ENCODE data around the gene C19orf38. TPM values are rescaled to one million over a fixed set of nuclear protein-coding genes. Genes with fewer than 3 reads are reported as not detected.

C19orf38 gene
- total and polyA plus RNA-seq, 9 of the 15 experiments (the other 6 are each of a cell fraction or from before 2014, with no cell fraction given) = 0.14 to 0.18 TPM; not detected in 7

GRCh38 chr19:10885201-10886169 is 37.3 kb downstream of the C19orf38 start:
- no peak for FAIRE-seq
- no peak overlapping the region for H3K4me2 ChIP-seq (ENCODE audit: insufficient read depth, low read length)
- peaks cover 2% of the 10 kb centered on the region for H3K9me1 ChIP-seq (ENCODE audit: control insufficient read depth, insufficient read depth, low read length)
- peak in 1 of 4 experiments; percentile 18 for DNase-seq (ENCODE audit: extremely low read depth in 1 of 4, low spot score in 3 of 4)
- ATAC-seq = no peak
- H4K20me1 ChIP-seq (replicated peaks; ENCODE audit: control insufficient read depth, insufficient read depth, low read length) = peaks cover 6% of the 10 kb centered on the region; the same call in 1 of the 2 replicates
- no TSS peak for BruUV-seq (replicated peaks)
- H3K4me3 ChIP-seq = no peak overlapping the region
- no peak overlapping the region; the same call in 2 of the 3 replicates for H3K27ac ChIP-seq (ENCODE audit: extremely low read depth, low read depth, low read length)
- H3K36me3 ChIP-seq (ENCODE audit: control insufficient read depth, insufficient read depth, low read length) = peaks cover 17% of the 10 kb centered on the region; the same call in 2 of the 3 replicates
- H3K9ac ChIP-seq (ENCODE audit: insufficient read depth in 1 of 2, low read depth in 2 of 2, low read length in 2 of 2) = peak overlapping the region in 1 of 2 experiments; percentile 71; a peak in 2 of 4 replicates
- intact Hi-C loops (cut with micrococcal nuclease) (no loop called here), in situ Hi-C loops (cut with MboI) (no loop called here)
- POLR2A ChIA-PET = interaction anchor here (1.1 to 1.2 kb wide), 3 partner anchors 9 to 72 kb away, joined by 3 to 6 read pairs (median 3); no protein-coding TSS in a partner anchor
- no peaks in the 10 kb centered on the region; a peak in 1 of 5 replicates for H3K27me3 ChIP-seq (ENCODE audit: control insufficient read depth in 2 of 2, insufficient read depth in 2 of 2, low read length in 2 of 2)
- H2AFZ ChIP-seq (ENCODE audit: low read depth, low read length) = no peak overlapping the region
- H3K9me3 ChIP-seq (replicated peaks; ENCODE audit: control insufficient read depth, insufficient read depth, low read depth, low read length) = no peaks in the 10 kb centered on the region
- CTCF ChIA-PET (ENCODE audit: low intra/inter-chr PET ratio) = no interaction called here
- WGBS (ENCODE audit: insufficient coverage, low coverage, missing lambda C conversion rate) = 75% methylated on average over 15 of the region's 20 CpGs
- peaks cover 76% of the 10 kb centered on the region for H3K79me2 ChIP-seq (ENCODE audit: control insufficient read depth, insufficient read depth, low read length)
- peaks cover 25 to 66% of the 10 kb centered on the region in 2 experiments for H3K4me1 ChIP-seq (replicated peaks in 1 of 2; ENCODE audit: control insufficient read depth in 2 of 2, insufficient read depth in 2 of 2, low read length in 2 of 2)
- no peak for TF ChIP-seq MEIS2 (IDR thresholded peaks at IDR 0.05; ENCODE audit: partially characterized antibody)
- TF ChIP-seq ZNF384 (IDR thresholded peaks at IDR 0.05; ENCODE audit: low read depth, low read length) = peak; percentile 48
- TF ChIP-seq SMC3 (conservative IDR thresholded peaks at IDR 0.05; ENCODE audit: insufficient read depth, low read depth, low read length) = no peak
- no peak for TF ChIP-seq ID3 (CRISPR knock-in tag; IDR thresholded peaks at IDR 0.05)
- TF ChIP-seq ID3 (tag; IDR thresholded peaks at IDR 0.05) = no peak
- TF ChIP-seq CHAMP1 (IDR thresholded peaks at IDR 0.05) = no peak

Data from K562 (cell line).